ENCODE data around the gene BLVRA.
"Not testable (repeated sequence)": the region's sequence is repeated elsewhere in the genome, so short reads cannot be mapped to it uniquely, and the experiment has no call there.

- TF ChIP-seq CTCF (optimal IDR thresholded peaks at IDR 0.05 in 1 of 3, IDR thresholded peaks at IDR 0.05 in 1 of 3, conservative IDR thresholded peaks at IDR 0.05 in 1 of 3; ENCODE audit: extremely low read depth in 1 of 3, insufficient read depth in 2 of 3, low read length in 3 of 3), result peak in 1 of 3 experiments; percentile 24
- TF ChIP-seq EZH2 (IDR thresholded peaks at IDR 0.05; ENCODE audit: low read length), result not testable (repeated sequence)
These were observed 51.9 kb downstream of the BLVRA start for GRCh38 chr7:43810195-43810941.
